NB4 (cell line): Measurements from ENCODE around the gene SLC25A40.
"Not testable (repeated sequence)": the region's sequence is repeated elsewhere in the genome, so short reads cannot be mapped to it uniquely, and the experiment has no call there.

Experiments
- DNase-seq: peaks from one replicate; pipeline ENCODE4 v3.0.0; 2010; ENCODE audit warnings: low read depth
- H3K4me3 ChIP-seq: one replicate; pipeline ENCODE4 v1.5.1; 2011; ENCODE audit warnings: mild to moderate bottlenecking, low read depth, low read length, moderate library complexity
- CTCF ChIP-seq: IDR thresholded peaks from one replicate; pipeline ENCODE4 v1.5.1; 2012; ENCODE audit warnings: low read depth, low read length
- MAX ChIP-seq: IDR thresholded peaks from 2 replicates; pipeline ENCODE4 v1.6.1; 2011; ENCODE audit warnings: low read depth, low read length
- MYC ChIP-seq: IDR thresholded peaks from 2 replicates; pipeline ENCODE4 v1.6.1; 2011; ENCODE audit warnings: low read depth, low read length
- POLR2A ChIP-seq: IDR thresholded peaks from 2 replicates; pipeline ENCODE4 v1.6.1; 2011; ENCODE audit warnings: mild to moderate bottlenecking; ENCODE audit not compliant: insufficient read length; ENCODE audit errors: extremely low read depth

Gene SLC25A40

GRCh38 chr7:87876040-87876868 lies at the start of gene SLC25A40, which contains the start of gene DBF4:
Gene SLC25A40 (minus strand): TSS chr7:87876360. CDS start chr7:87858727, 17,633 bp downstream.
Gene DBF4 (plus strand): TSS chr7:87876493. CDS start chr7:87876733, 240 bp downstream.
- peak; percentile 99 for DNase-seq
- H3K4me3 ChIP-seq: peak within 1 kb of the TSS; percentile 93
- TF ChIP-seq MYC: peak; percentile 95
- peak; percentile 86 for TF ChIP-seq MAX
- peak; percentile 67 for TF ChIP-seq POLR2A
- no peak for TF ChIP-seq CTCF

GRCh38 chr7:87922759-87923395 lies 46.7 kb upstream of the SLC25A40 start:
- H3K4me3 ChIP-seq, DNase-seq: not testable (repeated sequence)

- TF ChIP-seq POLR2A (no peak), MYC (no peak), CTCF (no peak), MAX (no peak)
- DNase-seq: no peak
- no peak overlapping the region for H3K4me3 ChIP-seq
Measured at GRCh38 chr7:87920578-87920977, 44.4 kb upstream of the SLC25A40 start.

GRCh38 chr7:87919875-87920274 lies 43.7 kb upstream of the SLC25A40 start:
- no peak overlapping the region for H3K4me3 ChIP-seq
- no peak for DNase-seq
- TF ChIP-seq MAX: no peak

- no peak for DNase-seq
- TF ChIP-seq MYC (no peak), CTCF (no peak), MAX (no peak), POLR2A (no peak)
- H3K4me3 ChIP-seq: no peak overlapping the region
Measured at GRCh38 chr7:87918740-87919139, 42.6 kb upstream of the SLC25A40 start.

- peak; percentile 75 for DNase-seq
- TF ChIP-seq MAX (0 out of 2 replicates have a peak, but pooled peaks have one; percentile 27), CTCF (no peak)
- H3K4me3 ChIP-seq: no peak overlapping the region
Measured at GRCh38 chr7:87912121-87912520, 36.0 kb upstream of the SLC25A40 start.

- not testable (repeated sequence) for H3K4me3 ChIP-seq, DNase-seq
Measured at GRCh38 chr7:87908814-87909213, 32.7 kb upstream of the SLC25A40 start.

- not testable (repeated sequence) for H3K4me3 ChIP-seq
Measured at GRCh38 chr7:87907136-87907906, 31.2 kb upstream of the SLC25A40 start.

More at GRCh38 chr7:87907136-87907906, 31.2 kb upstream of the SLC25A40 start:
- DNase-seq: not testable (repeated sequence)
